HCT116 (cell line): ENCODE data around the gene MINDY4. TPM values are rescaled to one million over a fixed set of nuclear protein-coding genes. Genes with fewer than 3 reads are reported as not detected.

Experiments used
- ATAC-seq: fragments of 200-7000 bp; cut with Tn5 transposase; 2 replicates; pipeline ENCODE4 v1.9.1; 2020; ENCODE audit warnings: mild to moderate bottlenecking, moderate library complexity
- BruUV-seq: library from RNA; stranded (reverse); fragments of 400-500 nt; replicated peaks from 2 replicates; lab custom pipeline; 2021; lab: Mats Ljungman, UMichigan
- CTCF ChIA-PET: fragments of 300-600 bp; sonication (Branson Sonifier 250); formaldehyde crosslinking; loops from one replicate; lab custom pipeline; 2021; ENCODE audit warnings: antibody characterized with exemption; lab: Charles Lee
- POLR2A ChIA-PET: fragments of 300-600, 350-600 bp; sonication (Branson Sonifier 250); formaldehyde crosslinking; loops from one replicate; lab custom pipeline; 2021; ENCODE audit warnings: antibody characterized with exemption; lab: Charles Lee
- RAD21 ChIA-PET, 2 experiments: fragments of 300-600 bp; sonication (Branson Sonifier 250); formaldehyde crosslinking; loops; one replicate each; lab custom pipeline; 2023; ENCODE audit warnings: low total read pairs in 2 of 2; ENCODE audit not compliant: uncharacterized antibody in 2 of 2, unreplicated experiment in 2 of 2, low non-redundant PET in 1 of 2; lab: Charles Lee
- DNase-seq: peaks from one replicate; pipeline ENCODE4 v3.0.0-alpha.2; 2010; ENCODE audit warnings: low read depth, low spot score
- H2AFZ ChIP-seq: fragments of 200-600 bp; shearing (Covaris generic), sonication (generic); 2 replicates; pipeline ENCODE4 v1.6.1; 2017; ENCODE audit warnings: low read depth, mixed run types, mixed read lengths, antibody characterized with exemption, low read length; ENCODE audit not compliant: poor library complexity, severe bottlenecking
- H3K27ac ChIP-seq: 2 replicates; pipeline ENCODE4 v1.5.1; 2012; ENCODE audit warnings: low read depth, low read length
- H3K27me3 ChIP-seq: fragments of 200-600 bp; sonication (generic); 2 replicates; pipeline ENCODE4 v1.6.1; 2016; ENCODE audit warnings: mixed run types, low read length, mixed read lengths; ENCODE audit not compliant: insufficient read depth
- H3K36me3 ChIP-seq, 2 experiments: fragments of 200-500 bp in 1 of 2; fragments of 200-600 bp in 1 of 2; sonication (Bioruptor generic) in 1 of 2; sonication (generic) in 1 of 2; 2 replicates each; pipeline versions ENCODE4 v1.5.1 to v1.6.1; 2014 to 2016; ENCODE audit warnings: low read length in 2 of 2, inconsistent platforms in 1 of 2, mixed read lengths in 1 of 2, mixed run types in 1 of 2; ENCODE audit not compliant: insufficient read depth in 2 of 2, control insufficient read depth in 1 of 2
- H3K4me1 ChIP-seq, 2 experiments: fragments of 200-600 bp in 1 of 2; sonication (generic) in 1 of 2; 2 replicates each; pipeline versions ENCODE4 v1.5.1 to v1.6.1; 2012 to 2017; ENCODE audit warnings: low read length in 2 of 2, inconsistent platforms in 1 of 2, mild to moderate bottlenecking in 1 of 2, mixed read lengths in 1 of 2, mixed run types in 1 of 2, moderate library complexity in 1 of 2; ENCODE audit not compliant: insufficient read depth in 2 of 2, control insufficient read depth in 1 of 2
- H3K4me2 ChIP-seq: fragments of 200-600 bp; sonication (generic); 2 replicates; pipeline ENCODE4 v1.6.1; 2017; ENCODE audit warnings: mixed run types, low read length, mixed read lengths
- H3K4me3 ChIP-seq, 2 experiments: fragments of 200-600 bp in 1 of 2; sonication (generic) in 1 of 2; replicated peaks in 1 of 2; 2 replicates each; pipeline ENCODE4 v1.5.1; 2011 to 2016; ENCODE audit warnings: low read length in 2 of 2, control low read depth in 1 of 2, low read depth in 1 of 2, mild to moderate bottlenecking in 1 of 2, mixed read lengths in 1 of 2, mixed run types in 1 of 2
- H3K79me2 ChIP-seq: fragments of 200-600 bp; sonication (generic); 2 replicates; pipeline ENCODE4 v1.6.1; 2017; ENCODE audit warnings: mild to moderate bottlenecking, mixed run types, low read length, moderate library complexity, mixed read lengths; ENCODE audit not compliant: insufficient read depth
- H3K9ac ChIP-seq: fragments of 200-600 bp; sonication (generic); 2 replicates; pipeline ENCODE4 v1.6.1; 2016; ENCODE audit warnings: low read length, mixed read lengths
- H3K9me2 ChIP-seq: fragments of 200-600 bp; sonication (generic), shearing (Covaris generic); 2 replicates; pipeline ENCODE4 v1.6.1; 2017; ENCODE audit warnings: mixed run types, mild to moderate bottlenecking, moderate library complexity; ENCODE audit not compliant: insufficient read depth
- H3K9me3 ChIP-seq, 2 experiments: fragments of 200-500 bp in 1 of 2; fragments of 200-600 bp in 1 of 2; sonication (Bioruptor generic) in 1 of 2; sonication (generic) in 1 of 2; 2 replicates each; pipeline ENCODE4 v1.6.1; 2014 to 2017; ENCODE audit warnings: low read length in 2 of 2, mixed read lengths in 2 of 2, inconsistent platforms in 1 of 2, low read depth in 1 of 2, mild to moderate bottlenecking in 1 of 2, mixed run types in 1 of 2, moderate library complexity in 1 of 2; ENCODE audit not compliant: control insufficient read depth in 1 of 2, insufficient read depth in 1 of 2
- H4K20me1 ChIP-seq: fragments of 200-600 bp; sonication (generic), shearing (Covaris generic); 2 replicates; pipeline ENCODE4 v1.6.1; 2017; ENCODE audit warnings: mixed run types, mild to moderate bottlenecking, moderate library complexity; ENCODE audit not compliant: insufficient read depth
- CBX3 ChIP-seq: IDR thresholded peaks from 2 replicates; pipeline ENCODE4 v1.6.1; 2012; ENCODE audit warnings: low read depth
- CEBPB ChIP-seq: IDR thresholded peaks from 2 replicates; pipeline ENCODE4 v1.6.1; 2012; ENCODE audit warnings: low read depth
- ELF1 ChIP-seq: IDR thresholded peaks from 2 replicates; pipeline ENCODE4 v1.6.1; 2012; ENCODE audit warnings: low read depth, borderline replicate concordance
- EZH2phosphoT487 ChIP-seq: fragments of 200-600 bp; IDR thresholded peaks from 2 replicates; pipeline ENCODE4 v1.6.1; 2018; ENCODE audit warnings: antibody characterized with exemption, borderline replicate concordance
- FOSL1 ChIP-seq: IDR thresholded peaks from 2 replicates; pipeline ENCODE4 v1.6.1; 2012; ENCODE audit warnings: low read depth
- JUND ChIP-seq: IDR thresholded peaks from 2 replicates; pipeline ENCODE4 v1.6.1; 2012
- POLR2AphosphoS5 ChIP-seq: IDR thresholded peaks from 2 replicates; pipeline ENCODE4 v1.6.1; 2011; ENCODE audit warnings: mild to moderate bottlenecking, low read depth, low read length, moderate library complexity
- RAD21 ChIP-seq: IDR thresholded peaks from 2 replicates; pipeline ENCODE4 v1.6.1; 2012; ENCODE audit warnings: low read depth, mild to moderate bottlenecking
- SP1 ChIP-seq: IDR thresholded peaks from 2 replicates; pipeline ENCODE4 v1.6.1; 2012; ENCODE audit warnings: low read depth
- SRF ChIP-seq: IDR thresholded peaks from 2 replicates; pipeline ENCODE4 v1.6.1; 2012; ENCODE audit warnings: low read depth
- YY1 ChIP-seq: IDR thresholded peaks from 2 replicates; pipeline ENCODE4 v1.6.1; 2011; ENCODE audit warnings: low read length, low read depth, moderate library complexity, mild to moderate bottlenecking; ENCODE audit not compliant: insufficient replicate concordance; ENCODE audit errors: extremely low read depth
- ZNF274 ChIP-seq: fragments of 200-500 bp; sonication (Bioruptor generic); IDR thresholded peaks from 2 replicates; pipeline ENCODE4 v1.6.1; 2014; ENCODE audit warnings: mild to moderate bottlenecking, low read depth, low read length, inconsistent platforms
- intact Hi-C: fragments of 100-400 bp; cut with micrococcal nuclease; formaldehyde crosslinking; loops from 2 replicates; pipeline ENCODE4 v1.10.0; 2022
- total RNA-seq: library from RNA; stranded (reverse); gene quantifications from one replicate; pipeline ENCODE4 v1.2.1, GENCODE V29; 2021; ENCODE audit not compliant: unreplicated experiment
- TF ChIP-seq, protein P1 (sequence below): IDR thresholded peaks from 2 replicates; pipeline ENCODE4 v1.6.1; 2012; ENCODE audit warnings: low read depth
- TF ChIP-seq, protein P2 (sequence below), 3 experiments: fragments of 200-600 bp in 1 of 3; sonication (generic) in 1 of 3; IDR thresholded peaks in 2 of 3; conservative IDR thresholded peaks in 1 of 3; 2 replicates each; pipeline ENCODE4 v1.5.1; 2012 to 2017; ENCODE audit warnings: low read depth in 2 of 3, low read length in 2 of 3, antibody characterized with exemption in 1 of 3, borderline replicate concordance in 1 of 3, control low read depth in 1 of 3, mild to moderate bottlenecking in 1 of 3, mixed read lengths in 1 of 3, mixed run types in 1 of 3, moderate library complexity in 1 of 3; ENCODE audit not compliant: insufficient read depth in 1 of 3
- TF ChIP-seq, protein P3 (sequence below): IDR thresholded peaks from 2 replicates; pipeline ENCODE4 v1.6.1; 2012

The MINDY4 gene
- total RNA-seq, 1 experiment from 2014 or later: 6.1 TPM

DNA sequence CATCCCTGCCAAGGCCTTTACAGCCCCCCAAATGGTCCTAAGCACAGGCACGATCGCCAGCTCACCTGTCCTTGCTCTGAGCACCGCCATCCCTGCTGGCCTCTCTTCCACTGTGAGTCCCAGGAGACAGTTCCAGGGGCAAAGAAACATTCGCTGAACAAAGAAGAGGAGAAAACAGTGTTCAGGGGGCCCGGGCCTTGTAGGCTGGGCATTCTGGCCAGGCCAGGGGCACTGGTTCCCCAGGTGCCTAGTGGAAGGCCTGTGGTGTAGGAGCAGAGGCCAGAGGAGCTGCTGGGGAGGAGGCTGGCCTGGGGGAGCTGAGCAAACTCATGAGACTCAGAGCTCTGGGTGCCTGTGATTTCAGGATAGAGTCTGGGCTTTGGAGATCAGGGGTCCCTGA, 163.0 kb downstream of the MINDY4 start:
- no peak for DNase-seq
- Histone ChIP-seq H3K27me3 (no peaks in the 10 kb centered on the region), H3K4me3 (no peak overlapping the region), H3K4me1 (peaks cover 3 to 12% of the 10 kb centered on the region in 2 experiments; a peak in 2 of 4 replicates), H3K9me3 (no peaks in the 10 kb centered on the region), H3K4me2 (no peak overlapping the region), H3K79me2 (no peaks in the 10 kb centered on the region), H3K27ac (no peak overlapping the region), H3K36me3 (no peaks in the 10 kb centered on the region), H3K9ac (no peak overlapping the region), H2AFZ (no peak overlapping the region), H4K20me1 (no peaks in the 10 kb centered on the region), H3K9me2 (no peaks in the 10 kb centered on the region)
- ChIA-PET POLR2A (no interaction called here), RAD21 (no interaction called here), CTCF (no interaction called here)
- BruUV-seq: no TSS peak
- no peak for TF ChIP-seq POLR2AphosphoS5
- ATAC-seq: no peak
- intact Hi-C loops: no loop called here

DNA sequence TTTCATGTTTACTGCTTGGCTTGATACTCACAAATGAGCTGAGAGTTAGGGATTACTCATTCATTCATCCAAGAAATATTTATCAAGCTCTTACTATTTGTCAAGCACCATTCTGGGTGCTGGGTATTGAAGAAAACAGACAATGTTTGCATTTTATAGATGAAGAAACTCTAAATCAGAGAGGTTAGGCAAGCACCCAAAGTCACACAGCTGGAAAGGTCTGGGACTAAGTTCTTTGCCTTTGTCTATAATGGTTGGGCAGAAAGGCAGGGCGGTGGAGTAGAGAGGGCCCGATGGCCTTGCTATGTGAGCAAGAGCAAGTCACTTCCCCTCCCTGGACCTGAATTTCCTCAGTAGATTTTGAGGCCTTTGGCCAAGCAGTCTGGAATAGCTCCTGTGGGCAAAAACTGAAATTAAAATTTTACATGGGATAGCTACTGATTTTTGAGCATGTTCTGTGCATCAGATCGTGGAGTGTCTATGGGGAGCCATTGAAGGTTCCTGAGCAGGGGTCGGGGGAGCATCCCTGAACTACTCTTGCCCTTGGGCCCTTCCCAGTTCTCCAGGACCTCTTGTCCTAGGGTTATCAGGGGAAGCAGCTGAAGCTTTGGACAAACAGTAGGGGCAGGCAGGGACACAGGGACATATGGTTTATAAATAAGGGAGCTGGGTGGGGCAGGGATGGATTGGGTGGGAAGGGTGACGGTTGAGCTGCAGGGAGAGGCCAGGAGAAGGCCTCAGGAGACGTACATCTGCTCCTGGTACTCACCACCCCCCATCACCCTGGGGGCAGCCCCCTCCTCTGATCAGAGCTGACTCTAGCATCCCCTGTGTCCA, 163.7 kb downstream of the MINDY4 start:
- no peak overlapping the region for H3K9ac ChIP-seq
- ChIA-PET RAD21 (no interaction called here), POLR2A (no interaction called here), CTCF (no interaction called here)
- H3K4me2 ChIP-seq: no peak overlapping the region
- H3K27me3 ChIP-seq: no peaks in the 10 kb centered on the region
- no peak overlapping the region for H3K27ac ChIP-seq
- BruUV-seq: no TSS peak
- no peaks in the 10 kb centered on the region for H4K20me1 ChIP-seq
- no peaks in the 10 kb centered on the region for H3K79me2 ChIP-seq
- TF ChIP-seq, protein P1, sequence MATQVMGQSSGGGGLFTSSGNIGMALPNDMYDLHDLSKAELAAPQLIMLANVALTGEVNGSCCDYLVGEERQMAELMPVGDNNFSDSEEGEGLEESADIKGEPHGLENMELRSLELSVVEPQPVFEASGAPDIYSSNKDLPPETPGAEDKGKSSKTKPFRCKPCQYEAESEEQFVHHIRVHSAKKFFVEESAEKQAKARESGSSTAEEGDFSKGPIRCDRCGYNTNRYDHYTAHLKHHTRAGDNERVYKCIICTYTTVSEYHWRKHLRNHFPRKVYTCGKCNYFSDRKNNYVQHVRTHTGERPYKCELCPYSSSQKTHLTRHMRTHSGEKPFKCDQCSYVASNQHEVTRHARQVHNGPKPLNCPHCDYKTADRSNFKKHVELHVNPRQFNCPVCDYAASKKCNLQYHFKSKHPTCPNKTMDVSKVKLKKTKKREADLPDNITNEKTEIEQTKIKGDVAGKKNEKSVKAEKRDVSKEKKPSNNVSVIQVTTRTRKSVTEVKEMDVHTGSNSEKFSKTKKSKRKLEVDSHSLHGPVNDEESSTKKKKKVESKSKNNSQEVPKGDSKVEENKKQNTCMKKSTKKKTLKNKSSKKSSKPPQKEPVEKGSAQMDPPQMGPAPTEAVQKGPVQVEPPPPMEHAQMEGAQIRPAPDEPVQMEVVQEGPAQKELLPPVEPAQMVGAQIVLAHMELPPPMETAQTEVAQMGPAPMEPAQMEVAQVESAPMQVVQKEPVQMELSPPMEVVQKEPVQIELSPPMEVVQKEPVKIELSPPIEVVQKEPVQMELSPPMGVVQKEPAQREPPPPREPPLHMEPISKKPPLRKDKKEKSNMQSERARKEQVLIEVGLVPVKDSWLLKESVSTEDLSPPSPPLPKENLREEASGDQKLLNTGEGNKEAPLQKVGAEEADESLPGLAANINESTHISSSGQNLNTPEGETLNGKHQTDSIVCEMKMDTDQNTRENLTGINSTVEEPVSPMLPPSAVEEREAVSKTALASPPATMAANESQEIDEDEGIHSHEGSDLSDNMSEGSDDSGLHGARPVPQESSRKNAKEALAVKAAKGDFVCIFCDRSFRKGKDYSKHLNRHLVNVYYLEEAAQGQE: no peak
- TF ChIP-seq, protein P2, sequence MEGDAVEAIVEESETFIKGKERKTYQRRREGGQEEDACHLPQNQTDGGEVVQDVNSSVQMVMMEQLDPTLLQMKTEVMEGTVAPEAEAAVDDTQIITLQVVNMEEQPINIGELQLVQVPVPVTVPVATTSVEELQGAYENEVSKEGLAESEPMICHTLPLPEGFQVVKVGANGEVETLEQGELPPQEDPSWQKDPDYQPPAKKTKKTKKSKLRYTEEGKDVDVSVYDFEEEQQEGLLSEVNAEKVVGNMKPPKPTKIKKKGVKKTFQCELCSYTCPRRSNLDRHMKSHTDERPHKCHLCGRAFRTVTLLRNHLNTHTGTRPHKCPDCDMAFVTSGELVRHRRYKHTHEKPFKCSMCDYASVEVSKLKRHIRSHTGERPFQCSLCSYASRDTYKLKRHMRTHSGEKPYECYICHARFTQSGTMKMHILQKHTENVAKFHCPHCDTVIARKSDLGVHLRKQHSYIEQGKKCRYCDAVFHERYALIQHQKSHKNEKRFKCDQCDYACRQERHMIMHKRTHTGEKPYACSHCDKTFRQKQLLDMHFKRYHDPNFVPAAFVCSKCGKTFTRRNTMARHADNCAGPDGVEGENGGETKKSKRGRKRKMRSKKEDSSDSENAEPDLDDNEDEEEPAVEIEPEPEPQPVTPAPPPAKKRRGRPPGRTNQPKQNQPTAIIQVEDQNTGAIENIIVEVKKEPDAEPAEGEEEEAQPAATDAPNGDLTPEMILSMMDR (IDR thresholded peaks at IDR 0.05 in 2 of 3, conservative IDR thresholded peaks at IDR 0.05 in 1 of 3; ENCODE audit: borderline replicate concordance in 1 of 3, insufficient read depth in 1 of 3, low read depth in 2 of 3, low read length in 2 of 3): no peak
- no peak for TF ChIP-seq CBX3
- TF ChIP-seq RAD21: no peak
- no peak for TF ChIP-seq ELF1
- no peak for TF ChIP-seq YY1
- TF ChIP-seq SP1: no peak
- TF ChIP-seq SRF: no peak
- no peak for TF ChIP-seq JUND
- TF ChIP-seq ZNF274: no peak
- no peak for TF ChIP-seq EZH2phosphoT487
- no peak for TF ChIP-seq FOSL1
- TF ChIP-seq POLR2AphosphoS5: no peak
- TF ChIP-seq, protein P3, sequence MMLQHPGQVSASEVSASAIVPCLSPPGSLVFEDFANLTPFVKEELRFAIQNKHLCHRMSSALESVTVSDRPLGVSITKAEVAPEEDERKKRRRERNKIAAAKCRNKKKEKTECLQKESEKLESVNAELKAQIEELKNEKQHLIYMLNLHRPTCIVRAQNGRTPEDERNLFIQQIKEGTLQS: no peak
- TF ChIP-seq CEBPB: no peak
- no peaks in the 10 kb centered on the region for H3K36me3 ChIP-seq
- H3K4me3 ChIP-seq: no peak overlapping the region
- ATAC-seq: no peak
- no peaks in the 10 kb centered on the region for H3K9me2 ChIP-seq
- intact Hi-C loops: no loop called here
- H3K4me1 ChIP-seq: peaks cover 3 to 12% of the 10 kb centered on the region in 2 experiments; a peak in 2 of 4 replicates
- no peaks in the 10 kb centered on the region for H3K9me3 ChIP-seq
- DNase-seq: no peak
- H2AFZ ChIP-seq: no peak overlapping the region
